Loucy (cell line): ENCODE results near the gene REXO2.

Experiments
- H2AFZ ChIP-seq: fragments of 200-600 bp; sonication (generic); 2 replicates; pipeline ENCODE4 v1.6.0; 2016; ENCODE audit warnings: antibody characterized with exemption, mild to moderate bottlenecking, low read length, moderate library complexity
- H3F3A ChIP-seq: fragments of 200-600 bp; 2 replicates; pipeline ENCODE4 v1.6.0; 2016; ENCODE audit warnings: antibody characterized with exemption, low read depth, mild to moderate bottlenecking
- H3K27me3 ChIP-seq: fragments of 200-600 bp; sonication (generic); 2 replicates; pipeline ENCODE4 v1.6.1; 2014; ENCODE audit warnings: low read length, mild to moderate bottlenecking; ENCODE audit not compliant: insufficient read depth, poor library complexity, severe bottlenecking
- H3K36me3 ChIP-seq: fragments of 200-600 bp; sonication (generic); 2 replicates; pipeline ENCODE4 v1.6.1; 2016; ENCODE audit warnings: low read length; ENCODE audit not compliant: insufficient read depth
- H3K4me1 ChIP-seq: fragments of 200-600 bp; sonication (generic); 2 replicates; pipeline ENCODE4 v1.5.1; 2014; ENCODE audit warnings: low read length, mild to moderate bottlenecking; ENCODE audit not compliant: insufficient read depth, poor library complexity, severe bottlenecking
- H3K4me2 ChIP-seq: fragments of 200-600 bp; sonication (generic); 2 replicates; pipeline ENCODE4 v1.6.0; 2014; ENCODE audit warnings: antibody characterized with exemption, low read length, low read depth, mild to moderate bottlenecking; ENCODE audit not compliant: poor library complexity, severe bottlenecking
- H3K4me3 ChIP-seq: fragments of 200-600 bp; sonication (generic); 2 replicates; pipeline ENCODE4 v1.5.1; 2014; ENCODE audit warnings: low read length, mild to moderate bottlenecking, mixed read lengths; ENCODE audit not compliant: poor library complexity, severe bottlenecking
- H3K79me2 ChIP-seq: fragments of 200-600 bp; sonication (generic); 2 replicates; pipeline ENCODE4 v1.6.1; 2014; ENCODE audit warnings: low read length; ENCODE audit not compliant: insufficient read depth
- H3K9ac ChIP-seq: fragments of 200-600 bp; sonication (generic); 2 replicates; pipeline ENCODE4 v1.6.0; 2014; ENCODE audit warnings: mild to moderate bottlenecking, low read depth, low read length, moderate library complexity; ENCODE audit not compliant: poor library complexity, severe bottlenecking
- H3K9me2 ChIP-seq: fragments of 200-600 bp; sonication (generic); replicated peaks from 2 replicates; pipeline ENCODE4 v1.6.1; 2016; ENCODE audit warnings: low read depth, low read length, mixed read lengths
- H3K9me3 ChIP-seq: fragments of 200-600 bp; sonication (generic); 2 replicates; pipeline ENCODE4 v1.6.1; 2014; ENCODE audit warnings: mild to moderate bottlenecking, antibody characterized with exemption, low read length, low read depth; ENCODE audit not compliant: insufficient read depth
- H4K20me1 ChIP-seq: fragments of 200-600 bp; sonication (generic); 2 replicates; pipeline ENCODE4 v1.6.0; 2014; ENCODE audit warnings: antibody characterized with exemption, low read length, mild to moderate bottlenecking; ENCODE audit not compliant: insufficient read depth, poor library complexity, severe bottlenecking
- CTCF ChIP-seq: fragments of 200-600 bp; sonication (generic); conservative IDR thresholded peaks from 2 replicates; pipeline ENCODE4 v1.5.1; 2014; ENCODE audit warnings: mild to moderate bottlenecking, antibody characterized with exemption, low read length
- EZH2phosphoT487 ChIP-seq: fragments of 200-600 bp; IDR thresholded peaks from 2 replicates; pipeline ENCODE4 v1.6.1; 2018; ENCODE audit warnings: antibody characterized with exemption, mild to moderate bottlenecking, moderate library complexity, borderline replicate concordance

Gene REXO2

GRCh38 chr11:114478001-114478410 lies 38.7 kb downstream of the REXO2 start:
- no peaks in the 10 kb centered on the region for H4K20me1 ChIP-seq
- H3K36me3 ChIP-seq, result no peaks in the 10 kb centered on the region
- no peaks in the 10 kb centered on the region for H3K9me2 ChIP-seq
- H3K79me2 ChIP-seq, result no peaks in the 10 kb centered on the region
- H3K27me3 ChIP-seq, result no peaks in the 10 kb centered on the region
- no peak overlapping the region for H3K4me3 ChIP-seq
- no peaks in the 10 kb centered on the region for H3F3A ChIP-seq
- H3K4me1 ChIP-seq, result no peaks in the 10 kb centered on the region
- no peak overlapping the region for H3K4me2 ChIP-seq
- TF ChIP-seq EZH2phosphoT487 (no peak), CTCF (no peak)
- no peak overlapping the region for H2AFZ ChIP-seq
- no peak overlapping the region for H3K9ac ChIP-seq
- H3K9me3 ChIP-seq, result no peaks in the 10 kb centered on the region

- no peaks in the 10 kb centered on the region for H3K9me2 ChIP-seq
- H3K27me3 ChIP-seq, result no peaks in the 10 kb centered on the region
- TF ChIP-seq CTCF (peak; percentile 13; the same call in 1 of the 2 replicates), EZH2phosphoT487 (no peak)
- H3K4me3 ChIP-seq, result no peak overlapping the region
- H3F3A ChIP-seq, result no peaks in the 10 kb centered on the region
- no peaks in the 10 kb centered on the region for H4K20me1 ChIP-seq
- H3K4me2 ChIP-seq, result no peak overlapping the region
- no peaks in the 10 kb centered on the region for H3K4me1 ChIP-seq
- no peak overlapping the region for H2AFZ ChIP-seq
- no peaks in the 10 kb centered on the region for H3K36me3 ChIP-seq
- H3K79me2 ChIP-seq, result no peaks in the 10 kb centered on the region
- H3K9me3 ChIP-seq, result no peaks in the 10 kb centered on the region
- H3K9ac ChIP-seq, result no peak overlapping the region
Observed at GRCh38 chr11:114478768-114479167, 39.5 kb downstream of the REXO2 start.

GRCh38 chr11:114479331-114479730 lies 40.1 kb downstream of the REXO2 start:
- TF ChIP-seq EZH2phosphoT487 (no peak), CTCF (no peak)
- Histone ChIP-seq H3K4me1 (no peaks in the 10 kb centered on the region), H3K4me2 (no peak overlapping the region), H3K36me3 (no peaks in the 10 kb centered on the region), H3K79me2 (no peaks in the 10 kb centered on the region), H3K9me2 (no peaks in the 10 kb centered on the region), H3K4me3 (no peak overlapping the region), H2AFZ (no peak overlapping the region), H3K27me3 (no peaks in the 10 kb centered on the region), H3K9me3 (no peaks in the 10 kb centered on the region), H4K20me1 (no peaks in the 10 kb centered on the region), H3K9ac (no peak overlapping the region), H3F3A (no peaks in the 10 kb centered on the region)
